ENCODE data around the gene SAP25.
"Not testable (repeated sequence)": the region's sequence is repeated elsewhere in the genome, so short reads cannot be mapped to it uniquely, and the experiment has no call there.

Gene SAP25

DNA sequence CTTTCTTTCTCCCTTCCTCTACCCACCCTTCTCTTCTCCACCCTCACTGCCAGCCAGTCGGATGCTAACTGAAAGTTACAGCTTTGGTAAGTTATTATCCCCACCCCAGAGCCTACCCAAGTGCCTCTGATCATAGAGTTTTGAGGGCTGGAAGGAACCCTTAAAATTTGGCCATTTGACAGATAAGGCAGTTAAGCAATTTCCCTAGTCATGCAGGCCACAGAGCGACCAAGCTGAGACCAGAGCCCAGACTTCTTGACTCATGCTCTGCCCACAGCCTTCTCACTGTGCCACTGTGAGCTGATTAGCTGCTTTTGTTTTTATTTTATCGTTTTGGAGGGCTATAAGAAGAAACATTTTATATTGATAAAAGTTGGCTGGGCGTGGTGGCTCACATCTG is 17.2 kb downstream of the SAP25 start:
- no peak for DNase-seq

DNA sequence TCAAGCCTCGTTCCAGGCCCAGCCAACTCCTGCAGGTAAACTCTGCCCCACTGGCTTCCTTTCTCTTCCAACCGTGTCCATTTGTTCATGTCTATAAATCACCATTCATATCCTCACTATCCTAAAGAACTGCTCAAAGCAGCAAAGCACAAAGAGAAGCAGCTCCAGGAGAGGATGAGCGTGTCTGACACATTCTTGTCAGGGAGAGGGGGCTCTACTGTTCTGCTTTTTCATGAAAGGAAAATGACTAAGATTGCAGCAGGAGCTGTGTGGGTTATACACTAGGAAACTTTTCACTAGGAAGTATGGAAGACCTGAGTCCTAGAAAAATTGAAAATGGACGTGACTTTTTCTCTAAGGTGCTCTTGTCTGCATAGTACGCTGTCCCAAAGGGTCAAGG is 18.0 kb downstream of the SAP25 start:
- DNase-seq: no peak

DNA sequence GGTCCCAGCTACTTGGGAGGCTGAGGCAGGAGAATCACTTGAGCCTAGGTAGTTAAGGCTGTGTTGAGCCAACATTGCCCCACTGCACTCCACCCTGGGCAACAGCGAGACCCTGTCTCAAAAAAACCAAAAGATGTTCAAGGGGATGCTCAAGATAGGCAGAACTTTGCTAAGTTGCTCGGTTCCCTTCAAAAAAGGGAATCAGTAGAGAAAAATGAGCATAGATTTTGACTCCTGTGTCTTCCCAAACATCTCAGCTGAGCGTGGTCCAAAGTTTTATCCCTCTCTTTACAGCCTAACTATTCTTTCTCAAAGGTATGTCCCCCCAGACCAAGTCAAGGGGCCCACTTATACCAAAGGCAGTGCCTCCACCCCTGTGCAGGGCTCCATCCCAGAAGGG is 20.7 kb downstream of the SAP25 start:
- no peak for DNase-seq

DNA sequence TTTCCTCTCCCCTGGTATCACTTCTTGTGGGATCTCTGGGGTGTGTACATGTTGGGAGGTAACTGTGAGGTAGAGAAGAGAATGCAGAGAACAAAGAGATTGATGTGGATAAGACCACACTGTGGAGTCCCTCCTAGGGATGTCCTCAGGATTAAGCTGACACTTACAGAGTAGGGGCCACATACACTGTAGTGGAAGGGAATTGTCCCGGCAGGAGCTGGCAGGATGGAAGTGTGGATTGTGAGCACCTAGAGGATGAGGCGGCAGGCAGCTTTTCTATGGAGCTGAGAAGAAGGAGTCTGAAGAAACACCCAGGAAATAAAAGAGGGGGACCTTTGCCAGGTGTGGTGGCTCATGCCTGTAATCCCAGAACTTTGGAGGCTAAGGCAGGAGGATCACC is 21.2 kb downstream of the SAP25 start:
- no peak for DNase-seq

DNA sequence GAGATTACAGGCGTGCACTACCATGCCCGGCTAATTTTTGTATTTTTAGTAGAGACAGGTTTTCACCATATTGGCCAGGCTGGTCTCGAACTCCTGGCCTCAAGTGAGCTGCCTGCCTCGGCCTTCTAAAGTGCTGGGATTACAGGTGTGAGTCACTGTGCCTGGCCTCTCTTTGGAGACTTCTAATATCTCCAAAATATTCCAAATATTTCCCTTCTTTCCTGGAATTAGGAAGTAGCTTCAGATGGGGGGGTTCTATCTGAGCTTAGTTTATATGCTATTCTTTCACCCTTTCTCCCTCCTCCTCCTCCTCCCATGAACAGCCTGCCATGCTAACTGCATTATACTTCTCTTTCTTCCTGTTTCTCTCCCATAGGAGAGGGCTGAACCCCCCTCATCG is 25.3 kb downstream of the SAP25 start:
- DNase-seq: not testable (repeated sequence)

DNA sequence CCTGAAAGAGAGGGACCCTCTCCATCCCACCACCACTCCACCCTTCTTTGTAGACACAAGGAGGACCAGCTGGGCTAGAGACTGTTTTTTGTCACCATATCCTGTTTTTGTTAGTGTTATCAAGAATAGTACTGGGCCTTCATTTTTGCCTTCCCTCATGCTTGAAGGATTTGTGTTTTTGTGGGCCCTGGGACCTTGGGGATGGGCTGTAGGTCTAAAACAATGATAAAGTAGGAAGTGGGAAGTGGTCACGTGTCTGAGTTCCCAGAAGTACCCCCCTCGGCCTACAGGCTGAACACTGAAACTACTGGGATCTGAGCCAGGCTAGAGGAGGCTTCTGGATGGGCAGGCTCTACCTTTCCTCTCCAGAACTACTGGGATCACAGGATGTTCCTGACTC is 25.8 kb downstream of the SAP25 start:
- no peak for DNase-seq

DNA sequence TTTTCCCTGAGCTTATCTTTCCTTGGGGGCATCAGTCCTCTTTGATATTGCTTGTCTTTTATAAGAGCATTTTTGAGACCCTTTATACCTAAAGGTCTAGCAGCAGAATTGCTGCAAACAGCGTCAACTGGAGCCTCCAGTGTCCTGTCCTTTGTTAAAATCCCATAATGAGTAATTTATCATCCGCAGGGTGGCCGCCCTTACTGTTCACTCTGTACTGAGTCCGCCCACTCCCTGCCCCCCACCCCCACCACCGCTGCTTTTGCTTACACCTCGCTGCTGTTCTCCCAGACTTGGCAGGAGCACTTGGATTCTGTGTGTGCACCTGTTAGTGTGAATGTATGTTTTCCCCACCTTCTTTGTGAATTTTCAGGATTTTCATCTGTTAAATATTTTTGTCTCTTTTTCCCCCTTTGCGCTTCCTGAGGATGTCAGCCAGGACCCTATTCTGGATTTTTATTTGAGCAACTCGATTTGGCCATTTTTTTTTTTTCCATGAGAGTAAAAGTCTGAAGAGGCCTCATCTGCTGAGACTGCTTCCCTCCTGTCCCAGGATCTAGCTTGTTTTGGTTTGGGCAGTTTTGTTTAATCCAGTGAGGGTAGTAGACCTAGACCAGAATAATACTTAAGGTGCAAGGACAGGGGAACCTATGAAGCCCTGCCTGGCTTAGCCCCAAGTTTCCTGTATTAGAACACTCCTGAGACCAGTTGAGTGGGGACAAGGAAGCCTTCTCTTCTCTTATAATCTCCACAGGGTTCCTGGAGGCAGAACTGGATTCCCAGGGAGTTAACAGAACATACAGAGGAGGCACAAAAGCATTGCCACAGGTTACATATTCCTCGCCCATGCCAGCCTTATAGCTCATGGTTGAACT is 26.5 kb downstream of the SAP25 start:
- no peak for DNase-seq

DNA sequence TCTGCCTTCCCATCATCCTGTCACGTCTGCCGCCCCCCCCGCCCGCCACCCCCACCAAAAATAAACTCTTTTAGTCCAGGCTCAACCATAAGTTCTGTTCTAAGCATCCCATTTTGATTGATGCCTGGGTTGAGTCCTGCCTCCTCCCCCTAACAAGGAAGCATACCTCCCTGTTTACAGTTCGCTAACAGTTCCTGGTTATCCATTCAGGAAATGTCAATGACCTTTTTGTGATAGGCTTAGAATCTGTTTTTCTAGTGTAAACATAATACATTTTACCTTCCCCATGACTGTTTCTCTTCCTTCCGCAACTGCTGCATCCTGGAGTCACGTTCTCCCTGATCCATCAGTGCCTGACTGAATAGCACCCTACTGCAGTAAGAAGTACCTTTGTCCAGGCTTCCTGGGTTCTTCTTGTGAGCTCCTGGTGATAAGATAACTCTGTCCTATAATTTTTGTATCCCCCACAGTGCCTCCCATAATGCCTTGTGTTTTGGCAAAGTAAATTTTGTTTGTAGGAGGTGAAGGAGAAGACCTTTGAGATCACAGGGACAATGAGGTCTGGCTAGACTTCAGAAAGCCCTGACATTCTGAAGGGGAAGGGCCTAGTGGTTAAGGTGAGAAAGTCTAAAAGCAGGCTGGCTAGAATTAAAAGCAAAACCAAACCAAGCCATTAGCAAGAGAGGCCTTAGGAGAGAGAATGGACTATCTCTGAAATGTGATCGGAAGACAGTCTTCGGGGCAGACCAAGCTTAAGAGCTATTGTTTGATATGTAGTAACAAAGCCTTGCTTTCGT is 27.4 kb downstream of the SAP25 start:
- DNase-seq: no peak

DNA sequence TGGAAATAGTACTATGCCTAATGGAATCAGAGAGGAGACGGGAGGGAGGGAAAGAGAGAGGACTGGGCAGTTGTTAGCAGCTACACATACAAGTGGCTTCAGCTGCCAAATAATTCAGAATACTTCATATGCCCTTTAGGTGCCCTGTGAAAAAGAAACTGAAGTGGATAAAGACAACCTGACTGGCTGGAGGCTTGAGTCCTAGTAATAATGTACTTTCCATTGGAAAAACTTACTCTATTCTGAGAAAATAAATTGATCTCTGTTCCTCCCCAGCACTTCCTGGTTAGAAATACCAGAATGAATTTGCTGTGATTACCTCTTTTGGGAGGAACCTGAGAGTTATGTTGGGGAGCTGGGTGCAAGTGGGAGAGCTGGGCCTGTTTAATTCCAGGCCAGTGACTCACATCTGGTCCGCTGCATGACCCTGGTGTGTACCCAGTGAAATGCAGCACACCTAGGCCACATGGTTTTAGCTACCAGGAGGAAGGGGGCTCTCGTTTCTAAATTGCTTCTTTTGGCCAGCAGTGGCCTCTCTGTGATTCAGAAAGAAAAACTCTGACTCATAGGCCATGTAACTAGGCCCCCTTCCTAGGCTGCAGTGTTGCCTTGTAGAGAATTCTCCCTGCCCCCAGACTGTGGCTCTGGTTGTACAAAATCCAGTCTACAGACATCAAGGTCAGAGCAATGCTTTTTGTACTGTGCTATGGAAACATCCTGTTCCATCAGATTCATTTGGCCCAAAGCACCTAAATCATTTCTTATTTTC is 28.2 kb downstream of the SAP25 start:
- DNase-seq: no peak

DNA sequence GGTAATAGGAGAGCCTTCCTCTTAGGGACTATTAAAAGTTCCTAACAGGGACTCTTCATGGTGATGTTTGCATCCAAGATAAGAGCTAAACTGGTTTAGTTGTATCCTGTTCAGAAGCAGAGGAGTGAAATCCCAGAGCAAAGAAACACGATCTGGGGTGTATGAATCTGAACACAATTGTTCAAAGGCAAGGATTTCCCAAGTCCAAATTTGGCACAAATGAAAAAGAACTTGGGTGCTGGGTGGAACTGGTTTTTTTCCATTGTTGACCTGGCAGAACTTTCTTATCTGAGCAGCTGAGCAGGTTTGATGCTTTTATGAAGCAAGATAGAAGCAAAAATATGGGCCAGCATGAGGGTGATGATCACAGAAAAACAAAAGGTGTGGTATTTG is 28.7 kb downstream of the SAP25 start:
- no peak for DNase-seq

DNA sequence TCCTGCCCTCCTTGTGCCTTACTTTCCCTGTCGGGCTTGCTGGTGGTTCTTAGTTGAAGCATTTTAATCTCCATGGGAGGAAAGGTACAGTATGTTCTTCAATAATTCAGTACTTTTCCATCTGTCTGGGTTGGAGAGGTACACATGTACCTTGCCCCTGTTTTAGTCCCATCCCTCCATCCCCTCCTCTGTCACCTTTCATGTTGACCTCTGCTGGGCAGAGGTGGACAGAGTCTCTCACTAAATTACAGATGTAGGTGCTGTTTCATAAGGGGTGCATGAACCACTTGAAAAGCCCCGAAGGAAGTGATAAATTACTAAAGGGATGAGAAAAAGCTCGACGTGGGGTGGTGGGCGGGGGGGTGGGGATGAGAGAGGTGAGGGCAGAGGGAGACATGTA is 29.3 kb downstream of the SAP25 start:
- DNase-seq: no peak

DNA sequence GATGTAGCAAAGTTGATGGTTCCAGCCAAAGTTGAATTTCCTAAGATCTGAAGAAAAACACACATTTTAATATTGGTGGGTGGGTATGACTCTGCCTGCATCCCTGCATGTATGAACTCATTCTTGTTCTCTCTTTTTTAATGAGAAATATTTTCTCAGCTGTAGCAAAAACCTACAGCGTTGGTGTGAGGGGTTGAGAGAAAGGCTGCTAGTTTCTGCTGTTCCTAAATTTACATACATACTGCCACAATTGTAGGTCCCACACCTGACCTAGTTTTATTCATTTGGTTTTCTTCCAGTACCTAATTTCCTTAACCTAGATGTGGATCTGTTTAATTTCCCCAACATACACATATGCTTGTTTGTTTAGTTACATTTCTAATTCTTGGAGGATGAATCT is 30.1 kb downstream of the SAP25 start:
- no peak for DNase-seq

DNA sequence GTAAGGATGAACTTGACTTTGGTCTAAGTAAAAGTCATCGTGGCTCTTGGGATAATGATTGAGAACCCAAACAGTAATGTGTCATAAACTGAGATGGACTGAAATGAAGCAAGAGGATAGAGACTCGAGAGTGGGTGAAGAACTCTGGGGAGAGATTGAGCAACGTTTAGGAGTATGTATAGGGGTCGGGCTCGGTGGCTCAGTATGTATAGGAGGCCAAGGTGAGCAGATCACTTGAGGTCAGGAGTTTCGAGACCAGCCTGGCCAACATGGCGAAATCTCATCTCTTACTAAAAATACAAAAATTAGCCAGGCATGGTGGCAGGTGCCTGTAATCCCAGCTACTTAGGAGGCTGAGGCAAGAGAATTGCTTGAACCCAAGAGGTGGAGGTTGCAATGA is 32.4 kb downstream of the SAP25 start:
- not testable (repeated sequence) for DNase-seq

DNA sequence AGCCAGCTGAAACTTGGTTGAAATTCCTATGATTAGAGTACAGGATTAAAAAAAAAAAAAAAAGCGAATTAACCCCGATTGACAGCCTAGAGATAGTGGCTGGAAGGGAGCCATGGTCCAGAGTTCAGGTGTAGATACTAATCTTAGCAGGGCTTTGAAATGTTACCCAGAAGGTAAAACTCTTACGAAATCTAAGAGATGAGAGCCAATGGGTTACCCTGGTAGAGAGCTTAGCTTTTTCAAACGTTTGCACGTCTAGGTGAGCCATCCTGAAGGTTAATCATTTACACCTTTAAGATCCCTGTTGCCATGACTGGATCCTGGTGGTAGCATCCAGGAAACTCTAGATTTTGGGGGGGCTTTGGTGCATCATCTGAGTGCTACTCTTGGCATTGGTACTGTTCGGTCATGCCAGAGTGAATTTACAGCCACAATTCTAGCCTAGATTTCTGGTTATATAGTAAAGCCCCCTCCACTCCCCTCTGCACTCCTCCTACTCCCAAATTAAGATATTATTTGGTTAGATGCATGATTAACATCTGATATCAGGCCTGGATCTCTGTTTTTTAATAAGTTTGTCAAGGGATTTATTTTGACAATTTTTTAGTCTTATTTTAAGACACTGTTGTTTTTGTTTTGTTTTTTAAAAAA is 33.5 kb downstream of the SAP25 start:
- DNase-seq: no peak

DNA sequence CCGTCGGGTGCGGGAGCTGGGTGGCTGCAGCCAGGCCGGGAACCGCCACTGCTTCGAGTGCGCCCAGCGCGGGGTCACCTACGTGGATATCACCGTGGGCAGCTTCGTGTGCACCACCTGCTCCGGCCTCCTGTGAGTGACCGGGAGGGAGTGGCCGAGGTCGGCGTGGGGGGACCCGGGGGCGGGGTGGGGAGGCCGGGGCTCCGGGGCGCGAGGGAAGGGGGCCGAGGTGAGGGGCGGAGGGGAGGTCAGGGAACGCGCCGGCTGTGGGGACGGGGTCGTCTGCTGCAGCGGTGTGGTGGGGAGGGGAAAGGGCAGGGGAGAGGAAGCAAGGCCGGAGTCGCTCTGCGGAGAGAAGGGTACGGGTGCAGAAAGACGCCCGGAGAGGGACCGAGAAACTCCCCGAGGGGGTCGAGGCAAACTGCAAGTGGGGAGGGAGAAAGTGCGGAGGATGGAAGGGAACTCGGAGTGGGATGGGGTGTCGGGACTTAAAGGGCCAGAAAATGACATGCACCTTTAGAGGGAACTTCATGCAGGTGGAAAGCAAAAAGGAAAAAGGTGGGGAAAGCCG is 34.2 kb downstream of the SAP25 start:
- DNase-seq: no peak

DNA sequence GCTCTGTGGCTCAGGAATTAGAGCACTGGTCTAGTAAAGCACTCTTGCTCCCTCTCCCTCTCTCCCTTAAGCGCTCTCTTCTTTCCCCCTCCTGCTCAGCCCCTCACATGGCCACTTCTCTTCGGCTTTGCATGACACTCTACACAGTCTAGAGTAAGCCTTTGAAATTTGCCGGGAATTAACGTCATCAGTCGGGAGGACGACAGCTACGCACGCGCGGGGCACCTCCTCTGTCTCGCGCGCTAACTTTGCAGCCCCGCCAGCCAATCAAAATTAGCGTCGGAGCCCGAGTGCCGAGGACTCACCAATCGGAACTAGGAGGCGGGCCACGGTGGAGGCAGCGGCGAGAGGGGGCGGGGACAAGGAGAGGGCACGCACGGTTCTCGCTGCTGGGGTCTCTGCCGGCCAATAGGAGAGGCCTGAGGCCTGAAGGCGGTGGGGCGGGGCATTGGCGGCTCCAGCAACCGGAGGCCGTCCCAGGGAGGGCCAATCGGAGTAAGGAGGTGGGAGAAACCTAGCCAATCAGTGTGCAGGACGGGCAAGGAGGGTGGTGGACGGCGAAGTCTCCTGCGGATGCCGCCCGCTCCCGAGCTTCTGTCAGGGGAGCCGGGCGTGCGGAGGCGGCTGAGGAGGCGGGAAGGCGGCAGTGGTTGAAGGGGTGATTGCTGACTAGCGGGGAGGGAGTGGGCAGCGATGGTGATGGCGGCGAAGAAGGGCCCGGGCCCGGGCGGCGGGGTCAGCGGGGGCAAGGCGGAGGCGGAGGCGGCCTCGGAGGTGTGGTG is 34.9 kb downstream of the SAP25 start, which contains the start of gene AGFG2:
TSS of gene AGFG2 (plus strand) at position 550 of the 782 bp plus-strand sequence. CDS start at position 694, 144 bp downstream.
- peak; percentile 98 to 100 (median 100) for DNase-seq

DNA sequence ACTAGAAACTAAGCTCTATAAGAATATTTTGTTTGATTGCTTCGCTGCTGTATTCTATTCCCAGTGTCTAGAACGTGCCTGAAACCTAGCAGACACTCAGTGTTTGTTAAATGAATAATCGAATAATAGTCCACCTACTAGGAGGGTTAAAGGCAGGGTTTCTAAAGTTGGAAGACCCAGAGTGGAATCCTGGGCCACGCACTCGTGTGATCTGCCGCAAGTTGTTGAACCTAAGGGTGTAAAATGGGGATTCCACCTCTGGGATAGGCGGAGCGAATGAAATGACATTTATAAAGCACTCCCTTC is 35.4 kb downstream of the SAP25 start:
- no peak for DNase-seq

DNA sequence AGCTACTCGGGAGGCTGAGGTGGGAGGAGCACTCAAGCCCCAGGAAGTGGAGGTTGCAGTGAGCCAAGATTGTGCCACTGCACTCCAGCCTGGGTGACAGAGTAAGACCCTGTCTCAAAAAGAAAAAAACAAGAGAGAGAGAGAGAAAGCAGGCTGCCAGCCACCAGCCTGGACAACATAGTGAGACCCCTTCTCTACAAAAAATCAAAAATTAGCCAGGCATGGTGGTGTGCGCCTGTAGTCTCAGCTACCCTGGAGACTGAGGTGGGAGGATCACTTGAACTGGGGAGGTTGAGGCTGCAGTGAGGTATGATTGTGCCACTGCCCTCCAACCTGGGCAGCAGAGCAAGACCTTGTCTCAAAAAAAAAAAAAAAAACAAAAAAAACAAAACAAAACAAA is 37.0 kb downstream of the SAP25 start:
- DNase-seq: not testable (repeated sequence)

DNA sequence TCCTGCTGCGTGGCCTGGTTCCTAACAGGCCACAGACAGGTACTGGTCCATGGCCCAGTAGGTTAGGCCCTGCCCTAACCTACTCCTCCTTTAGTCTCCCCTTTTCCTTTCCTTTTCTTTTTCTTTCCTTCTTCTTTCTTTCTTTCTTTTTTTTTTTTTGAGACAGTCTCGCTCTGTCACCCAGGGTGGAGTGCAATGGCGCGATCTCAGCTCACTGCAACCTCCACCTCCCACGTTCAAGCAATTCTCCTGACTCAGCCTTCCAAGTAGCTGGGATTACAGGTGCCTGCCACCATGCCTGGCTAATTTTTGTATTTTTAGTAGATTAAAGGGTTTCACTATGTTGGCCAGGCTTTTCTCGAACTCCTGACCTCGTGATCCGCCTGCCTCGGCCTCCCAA is 37.7 kb downstream of the SAP25 start:
- not testable (repeated sequence) for DNase-seq

DNA sequence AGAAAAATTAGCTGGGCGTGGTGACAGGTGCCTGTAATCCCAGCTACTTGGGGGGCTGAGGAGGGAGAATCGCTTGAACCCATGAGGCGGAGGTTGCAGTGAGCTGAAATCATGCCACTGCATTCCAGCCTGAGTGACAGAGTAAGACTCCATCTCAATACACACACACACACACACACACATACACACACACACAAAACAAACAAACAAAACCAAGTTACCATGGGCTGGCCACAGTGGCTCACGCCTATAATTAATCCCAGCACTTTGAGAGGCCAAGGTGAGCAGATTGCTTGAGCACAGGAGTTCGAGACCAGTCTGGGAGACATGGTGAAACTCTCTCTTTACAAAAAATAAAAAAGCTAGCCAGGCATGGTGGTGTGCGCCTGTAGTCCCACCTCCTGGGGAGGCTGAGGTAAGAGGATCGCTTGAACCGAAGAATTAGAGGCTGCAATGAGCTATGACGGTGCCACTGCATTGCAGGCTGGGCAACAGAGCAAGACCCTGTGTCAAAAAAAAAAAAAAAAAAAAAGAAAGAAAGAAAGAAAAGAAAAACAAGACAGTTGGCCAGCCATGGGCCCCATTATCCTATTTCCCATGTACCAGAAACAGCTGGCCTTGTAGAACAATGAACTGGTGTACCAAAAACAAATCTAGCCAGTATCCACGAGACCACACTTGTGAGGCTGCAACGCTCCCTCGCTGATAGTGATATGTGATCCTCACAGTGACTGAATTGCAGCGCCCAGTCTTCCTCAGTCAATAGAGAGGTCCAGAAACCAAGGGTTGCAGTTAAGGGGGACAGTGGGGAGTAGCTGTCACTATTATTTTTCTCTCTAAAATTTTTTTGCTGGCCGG is 41.3 kb downstream of the SAP25 start:
- no peak for DNase-seq

All from activated CD4-positive, CD25-positive, alpha-beta regulatory T cell (primary cell).